Neural cell (in vitro differentiated cells): Measurements from ENCODE around the gene TRIM66. TPM values are rescaled to one million over a fixed set of nuclear protein-coding genes. Genes with fewer than 3 reads are reported as not detected.

ENCODE experiments used
- H2AFZ ChIP-seq: fragments of 200-600, 300-800 bp; sonication (generic), shearing (Covaris generic); 2 replicates; pipeline ENCODE4 v1.6.0; 2014; ENCODE audit warnings: low read depth, mild to moderate bottlenecking, antibody characterized with exemption, low read length, moderate library complexity
- H3F3A ChIP-seq: fragments of 200-600 bp; shearing (Covaris generic); 2 replicates; pipeline ENCODE4 v1.6.1; 2016; ENCODE audit warnings: mild to moderate bottlenecking, moderate library complexity, mixed read lengths, antibody characterized with exemption, low read length; ENCODE audit not compliant: insufficient read depth, poor library complexity, severe bottlenecking
- H3K27ac ChIP-seq: fragments of 200-600, 300-800 bp; sonication (generic), shearing (Covaris generic); 2 replicates; pipeline ENCODE4 v1.5.1; 2014; ENCODE audit warnings: mild to moderate bottlenecking, low read length, moderate library complexity
- H3K27me3 ChIP-seq: fragments of 300-800, 200-600 bp; sonication (generic), shearing (Covaris generic); 2 replicates; pipeline ENCODE4 v1.6.0; 2014; ENCODE audit warnings: mild to moderate bottlenecking, low read depth, low read length, moderate library complexity; ENCODE audit not compliant: insufficient read depth
- H3K36me3 ChIP-seq: fragments of 300-800, 200-600 bp; sonication (generic), shearing (Covaris generic); 2 replicates; pipeline ENCODE4 v1.5.1; 2014; ENCODE audit warnings: mild to moderate bottlenecking, antibody characterized with exemption, low read length, moderate library complexity; ENCODE audit not compliant: insufficient read depth
- H3K4me2 ChIP-seq: fragments of 300-800, 200-600 bp; sonication (generic), shearing (Covaris generic); 2 replicates; pipeline ENCODE4 v1.6.0; 2014; ENCODE audit warnings: mild to moderate bottlenecking, low read length
- H3K4me3 ChIP-seq: fragments of 300-800, 200-600 bp; sonication (generic), shearing (Covaris generic); 2 replicates; pipeline ENCODE4 v1.5.1; 2014; ENCODE audit warnings: mild to moderate bottlenecking, low read length, moderate library complexity
- H3K79me2 ChIP-seq: fragments of 200-600 bp; shearing (Covaris generic); replicated peaks from 2 replicates; pipeline ENCODE4 v1.6.0; 2014; ENCODE audit warnings: mild to moderate bottlenecking, low read length, moderate library complexity; ENCODE audit not compliant: insufficient read depth
- H3K9ac ChIP-seq: fragments of 300-800, 200-600 bp; sonication (generic), shearing (Covaris generic); 2 replicates; pipeline ENCODE4 v1.6.1; 2016; ENCODE audit warnings: mild to moderate bottlenecking, low read length, mixed read lengths
- H3K9me2 ChIP-seq: fragments of 200-600 bp; shearing (Covaris generic); 2 replicates; pipeline ENCODE4 v1.6.1; 2016; ENCODE audit warnings: mild to moderate bottlenecking, low read length, mixed read lengths; ENCODE audit not compliant: insufficient read depth
- H3K9me3 ChIP-seq: fragments of 200-600, 300-800 bp; sonication (generic), shearing (Covaris generic); 2 replicates; pipeline ENCODE4 v1.6.1; 2016; ENCODE audit warnings: mild to moderate bottlenecking, mixed run types, low read length, moderate library complexity, mixed read lengths
- H4K20me1 ChIP-seq: fragments of 200-600 bp; shearing (Covaris generic); 2 replicates; pipeline ENCODE4 v1.6.1; 2016; ENCODE audit warnings: mild to moderate bottlenecking, mixed run types; ENCODE audit not compliant: insufficient read depth
- EP300 ChIP-seq: fragments of 450-650 bp; conservative IDR thresholded peaks from 2 replicates; pipeline ENCODE4 v1.6.1; 2014; ENCODE audit warnings: antibody characterized with exemption, mild to moderate bottlenecking, moderate library complexity; ENCODE audit not compliant: poor library complexity, severe bottlenecking
- EZH2 ChIP-seq: fragments of 200-600, 300-800 bp; shearing (Covaris generic), sonication (generic); IDR thresholded peaks from 2 replicates; pipeline ENCODE4 v1.6.1; 2014; ENCODE audit warnings: antibody characterized with exemption, low read length, borderline replicate concordance, mild to moderate bottlenecking; ENCODE audit not compliant: insufficient read depth, poor library complexity, severe bottlenecking
- MXI1 ChIP-seq: fragments of 450-650 bp; conservative IDR thresholded peaks from 2 replicates; pipeline ENCODE4 v1.6.1; 2014; ENCODE audit warnings: antibody characterized with exemption, mild to moderate bottlenecking; ENCODE audit not compliant: poor library complexity, severe bottlenecking
- POLR2AphosphoS5 ChIP-seq: IDR thresholded peaks from 2 replicates; pipeline ENCODE4 v1.6.1; 2012
- RAD21 ChIP-seq: fragments of 450-650 bp; conservative IDR thresholded peaks from 2 replicates; pipeline ENCODE4 v1.6.1; 2014; ENCODE audit warnings: antibody characterized with exemption, mild to moderate bottlenecking, moderate library complexity
- SMC3 ChIP-seq: fragments of 450-650 bp; conservative IDR thresholded peaks from 2 replicates; pipeline ENCODE4 v1.6.1; 2014; ENCODE audit warnings: antibody characterized with exemption, mild to moderate bottlenecking, moderate library complexity; ENCODE audit not compliant: poor library complexity
- TAF1 ChIP-seq: IDR thresholded peaks from 2 replicates; pipeline ENCODE4 v1.6.1; 2012; ENCODE audit warnings: low read depth
- polyA plus RNA-seq: library from polyadenylated mRNA; depleted of rRNA; stranded (reverse); fragments of >200 nt; gene quantifications from 2 replicates; pipeline ENCODE4 v1.2.3, GENCODE V29; 2014
- TF ChIP-seq, protein P1 (sequence below): IDR thresholded peaks from 2 replicates; pipeline ENCODE4 v1.6.1; 2012; ENCODE audit warnings: borderline replicate concordance
- TF ChIP-seq, protein P2 (sequence below): fragments of 450-650 bp; IDR thresholded peaks from 2 replicates; pipeline ENCODE4 v1.5.1; 2014; ENCODE audit warnings: antibody characterized with exemption, mild to moderate bottlenecking, moderate library complexity; ENCODE audit not compliant: poor library complexity, severe bottlenecking

The TRIM66 gene
- polyA plus RNA-seq, 1 donor from 2014 or later = 0.82 TPM

DNA sequence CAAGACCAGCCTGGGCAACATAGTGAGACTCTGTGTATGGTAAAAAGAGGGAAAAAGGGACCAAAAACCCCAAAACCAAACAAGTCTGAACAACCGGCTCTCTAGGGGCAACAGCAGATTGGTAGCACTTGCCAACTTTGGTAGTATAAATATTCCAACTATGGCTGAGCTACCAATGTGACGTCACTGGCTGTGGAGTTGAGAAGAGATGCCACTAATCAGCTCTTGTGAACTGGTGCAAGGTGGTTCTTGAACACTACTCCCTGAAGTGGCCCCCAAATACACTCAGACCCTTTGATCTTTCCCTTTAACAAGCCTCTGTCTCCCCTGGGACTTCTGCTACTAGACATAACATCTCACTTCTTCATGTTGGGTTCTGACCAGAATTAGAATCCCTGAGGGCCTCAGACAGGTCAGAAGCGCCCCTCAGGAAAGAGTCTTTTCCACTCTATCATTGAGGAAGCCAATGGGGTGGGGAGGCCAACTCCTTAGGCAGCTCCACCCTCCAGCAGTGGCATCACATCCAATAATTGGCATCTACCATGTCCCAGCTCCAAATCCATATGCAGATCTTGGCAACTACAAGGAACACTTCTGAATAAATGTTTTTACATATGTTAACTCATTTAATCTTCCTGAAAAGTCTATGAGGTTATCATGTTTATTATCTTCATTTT, 49.3 kb upstream of the TRIM66 start:
- H2AFZ ChIP-seq = no peak overlapping the region
- no peak overlapping the region for H3K4me3 ChIP-seq
- no peaks in the 10 kb centered on the region for H3F3A ChIP-seq
- no peaks in the 10 kb centered on the region for H3K79me2 ChIP-seq
- H3K27me3 ChIP-seq = no peaks in the 10 kb centered on the region
- H3K9ac ChIP-seq = no peak overlapping the region
- H3K27ac ChIP-seq = no peak overlapping the region
- H3K4me2 ChIP-seq = no peak overlapping the region
- H4K20me1 ChIP-seq = no peaks in the 10 kb centered on the region
- no peaks in the 10 kb centered on the region for H3K9me2 ChIP-seq
- TF ChIP-seq RAD21 (no peak), POLR2AphosphoS5 (no peak), EZH2 (no peak), EP300 (no peak), SMC3 (no peak), MXI1 (no peak), TAF1 (no peak)
- TF ChIP-seq, protein P1, sequence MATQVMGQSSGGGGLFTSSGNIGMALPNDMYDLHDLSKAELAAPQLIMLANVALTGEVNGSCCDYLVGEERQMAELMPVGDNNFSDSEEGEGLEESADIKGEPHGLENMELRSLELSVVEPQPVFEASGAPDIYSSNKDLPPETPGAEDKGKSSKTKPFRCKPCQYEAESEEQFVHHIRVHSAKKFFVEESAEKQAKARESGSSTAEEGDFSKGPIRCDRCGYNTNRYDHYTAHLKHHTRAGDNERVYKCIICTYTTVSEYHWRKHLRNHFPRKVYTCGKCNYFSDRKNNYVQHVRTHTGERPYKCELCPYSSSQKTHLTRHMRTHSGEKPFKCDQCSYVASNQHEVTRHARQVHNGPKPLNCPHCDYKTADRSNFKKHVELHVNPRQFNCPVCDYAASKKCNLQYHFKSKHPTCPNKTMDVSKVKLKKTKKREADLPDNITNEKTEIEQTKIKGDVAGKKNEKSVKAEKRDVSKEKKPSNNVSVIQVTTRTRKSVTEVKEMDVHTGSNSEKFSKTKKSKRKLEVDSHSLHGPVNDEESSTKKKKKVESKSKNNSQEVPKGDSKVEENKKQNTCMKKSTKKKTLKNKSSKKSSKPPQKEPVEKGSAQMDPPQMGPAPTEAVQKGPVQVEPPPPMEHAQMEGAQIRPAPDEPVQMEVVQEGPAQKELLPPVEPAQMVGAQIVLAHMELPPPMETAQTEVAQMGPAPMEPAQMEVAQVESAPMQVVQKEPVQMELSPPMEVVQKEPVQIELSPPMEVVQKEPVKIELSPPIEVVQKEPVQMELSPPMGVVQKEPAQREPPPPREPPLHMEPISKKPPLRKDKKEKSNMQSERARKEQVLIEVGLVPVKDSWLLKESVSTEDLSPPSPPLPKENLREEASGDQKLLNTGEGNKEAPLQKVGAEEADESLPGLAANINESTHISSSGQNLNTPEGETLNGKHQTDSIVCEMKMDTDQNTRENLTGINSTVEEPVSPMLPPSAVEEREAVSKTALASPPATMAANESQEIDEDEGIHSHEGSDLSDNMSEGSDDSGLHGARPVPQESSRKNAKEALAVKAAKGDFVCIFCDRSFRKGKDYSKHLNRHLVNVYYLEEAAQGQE = no peak
- TF ChIP-seq, protein P2, sequence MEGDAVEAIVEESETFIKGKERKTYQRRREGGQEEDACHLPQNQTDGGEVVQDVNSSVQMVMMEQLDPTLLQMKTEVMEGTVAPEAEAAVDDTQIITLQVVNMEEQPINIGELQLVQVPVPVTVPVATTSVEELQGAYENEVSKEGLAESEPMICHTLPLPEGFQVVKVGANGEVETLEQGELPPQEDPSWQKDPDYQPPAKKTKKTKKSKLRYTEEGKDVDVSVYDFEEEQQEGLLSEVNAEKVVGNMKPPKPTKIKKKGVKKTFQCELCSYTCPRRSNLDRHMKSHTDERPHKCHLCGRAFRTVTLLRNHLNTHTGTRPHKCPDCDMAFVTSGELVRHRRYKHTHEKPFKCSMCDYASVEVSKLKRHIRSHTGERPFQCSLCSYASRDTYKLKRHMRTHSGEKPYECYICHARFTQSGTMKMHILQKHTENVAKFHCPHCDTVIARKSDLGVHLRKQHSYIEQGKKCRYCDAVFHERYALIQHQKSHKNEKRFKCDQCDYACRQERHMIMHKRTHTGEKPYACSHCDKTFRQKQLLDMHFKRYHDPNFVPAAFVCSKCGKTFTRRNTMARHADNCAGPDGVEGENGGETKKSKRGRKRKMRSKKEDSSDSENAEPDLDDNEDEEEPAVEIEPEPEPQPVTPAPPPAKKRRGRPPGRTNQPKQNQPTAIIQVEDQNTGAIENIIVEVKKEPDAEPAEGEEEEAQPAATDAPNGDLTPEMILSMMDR = no peak
- H3K9me3 ChIP-seq = no peaks in the 10 kb centered on the region
- H3K36me3 ChIP-seq = no peaks in the 10 kb centered on the region

DNA sequence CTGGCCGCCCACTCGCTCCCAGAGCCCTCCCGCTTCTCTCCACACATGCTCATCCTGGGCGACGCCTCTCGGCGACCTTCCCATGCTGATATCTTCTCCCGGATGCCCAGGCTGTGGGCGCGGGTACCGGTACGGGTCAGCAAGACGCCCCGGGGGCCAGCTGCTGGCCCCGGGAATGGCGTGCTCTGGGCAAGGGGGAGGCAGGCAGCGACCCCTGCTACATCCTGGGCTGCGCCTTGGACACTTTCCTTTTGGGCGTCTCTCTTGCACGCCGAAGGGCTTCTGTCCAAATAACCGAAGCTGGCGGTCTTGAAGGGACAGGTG, 48.2 kb upstream of the TRIM66 start:
- H3K9me3 ChIP-seq = no peaks in the 10 kb centered on the region
- TF ChIP-seq, protein P1 = no peak
- TF ChIP-seq TAF1 (no peak), SMC3 (no peak), EP300 (no peak), EZH2 (no peak), RAD21 (no peak), MXI1 (no peak), POLR2AphosphoS5 (no peak)
- TF ChIP-seq, protein P2 = no peak
- H2AFZ ChIP-seq = no peak overlapping the region
- H3K27ac ChIP-seq = no peak overlapping the region
- no peak overlapping the region for H3K4me3 ChIP-seq
- H3K9me2 ChIP-seq = no peaks in the 10 kb centered on the region
- H3F3A ChIP-seq = no peaks in the 10 kb centered on the region
- H3K79me2 ChIP-seq = no peaks in the 10 kb centered on the region
- no peak overlapping the region for H3K9ac ChIP-seq
- no peak overlapping the region for H3K4me2 ChIP-seq
- no peaks in the 10 kb centered on the region for H3K27me3 ChIP-seq
- H4K20me1 ChIP-seq = no peaks in the 10 kb centered on the region
- no peaks in the 10 kb centered on the region for H3K36me3 ChIP-seq
